ENCODE measurements around the gene SRGAP3. TPM values are rescaled to one million over a fixed set of nuclear protein-coding genes. Genes with fewer than 3 reads are reported as not detected.

SRGAP3 gene
- total RNA-seq, 5 donors from 2014 or later (not counting 1 experiment from before 2014, with no cell fraction given): 1.4 to 4.4 (median 2.8) TPM

- Histone ChIP-seq H3K4me1 (ENCODE audit: control insufficient read depth in 1 of 2, extremely low read depth in 1 of 2, insufficient read depth in 2 of 2, low read length in 2 of 2) (no peaks in the 10 kb centered on the region), H3K36me3 (ENCODE audit: control insufficient read depth in 2 of 2, extremely low read depth in 1 of 2, insufficient read depth in 1 of 2, low read length in 1 of 2) (no peaks in the 10 kb centered on the region), H3K4me3 (ENCODE audit: control insufficient read depth in 1 of 2, extremely low read depth in 1 of 2, low read length in 1 of 2) (no peak overlapping the region), H3K27me3 (replicated peaks in 1 of 2; ENCODE audit: control insufficient read depth in 2 of 2, extremely low read depth in 1 of 2, insufficient read depth in 2 of 2, low read length in 1 of 2) (no peaks in the 10 kb centered on the region), H3K9me3 (no peaks in the 10 kb centered on the region), H3K27ac (ENCODE audit: low read length) (no peak overlapping the region)
- WGBS (ENCODE audit: insufficient coverage): 92% methylated on average over 5 of the region's 8 CpGs
- Mint-ChIP-seq H3K4me1 (no peaks in the 10 kb centered on the region), H3K4me3 (no peak overlapping the region), H3K27me3 (no peaks in the 10 kb centered on the region), H3K36me3 (no peaks in the 10 kb centered on the region), H3K9me3 (no peaks in the 10 kb centered on the region), H3K27ac (no peak overlapping the region)
- POLR2A ChIA-PET: no interaction called here
- ATAC-seq (replicated peaks in 1 of 4): no peak
- CTCF ChIA-PET: no interaction called here
- DNase-seq: no peak
Observed at GRCh38 chr3:9217784-9218513, 31.5 kb downstream of the SRGAP3 start.

GRCh38 chr3:9216736-9217135, 32.7 kb downstream of the SRGAP3 start:
- POLR2A ChIA-PET: no interaction called here
- no peaks in the 10 kb centered on the region for H3K36me3 ChIP-seq (ENCODE audit: control insufficient read depth in 2 of 2, extremely low read depth in 1 of 2, insufficient read depth in 1 of 2, low read length in 1 of 2)
- H3K4me1 ChIP-seq (ENCODE audit: control insufficient read depth in 1 of 2, extremely low read depth in 1 of 2, insufficient read depth in 2 of 2, low read length in 2 of 2): no peaks in the 10 kb centered on the region
- Mint-ChIP-seq H3K4me3 (no peak overlapping the region), H3K27ac (no peak overlapping the region), H3K27me3 (no peaks in the 10 kb centered on the region), H3K4me1 (no peaks in the 10 kb centered on the region), H3K36me3 (no peaks in the 10 kb centered on the region), H3K9me3 (no peaks in the 10 kb centered on the region)
- ATAC-seq (replicated peaks in 1 of 4) (no peak), DNase-seq (no peak)
- no peaks in the 10 kb centered on the region for H3K9me3 ChIP-seq
- CTCF ChIA-PET: no interaction called here
- no peak overlapping the region for H3K27ac ChIP-seq (ENCODE audit: low read length)
- 88% methylated on average over 8 of the region's 14 CpGs for WGBS (ENCODE audit: insufficient coverage)
- no peaks in the 10 kb centered on the region for H3K27me3 ChIP-seq (replicated peaks in 1 of 2; ENCODE audit: control insufficient read depth in 2 of 2, extremely low read depth in 1 of 2, insufficient read depth in 2 of 2, low read length in 1 of 2)
- no peak overlapping the region for H3K4me3 ChIP-seq (ENCODE audit: control insufficient read depth in 1 of 2, extremely low read depth in 1 of 2, low read length in 1 of 2)

GRCh38 chr3:9214599-9214998, 34.8 kb downstream of the SRGAP3 start:
- H3K4me1 ChIP-seq (ENCODE audit: control insufficient read depth in 1 of 2, extremely low read depth in 1 of 2, insufficient read depth in 2 of 2, low read length in 2 of 2): no peaks in the 10 kb centered on the region
- H3K36me3 ChIP-seq (ENCODE audit: control insufficient read depth in 2 of 2, extremely low read depth in 1 of 2, insufficient read depth in 1 of 2, low read length in 1 of 2): no peaks in the 10 kb centered on the region
- ChIA-PET POLR2A (no interaction called here), CTCF (no interaction called here)
- no peak overlapping the region for H3K4me3 ChIP-seq (ENCODE audit: control insufficient read depth in 1 of 2, extremely low read depth in 1 of 2, low read length in 1 of 2)
- no peaks in the 10 kb centered on the region for H3K9me3 ChIP-seq
- Mint-ChIP-seq H3K27me3 (no peaks in the 10 kb centered on the region), H3K4me3 (no peak overlapping the region), H3K27ac (no peak overlapping the region), H3K36me3 (no peaks in the 10 kb centered on the region), H3K9me3 (no peaks in the 10 kb centered on the region), H3K4me1 (no peaks in the 10 kb centered on the region)
- WGBS (ENCODE audit: insufficient coverage): no CpG with 5 or more reads among the region's 2 CpGs
- H3K27ac ChIP-seq (ENCODE audit: low read length): no peak overlapping the region
- no peaks in the 10 kb centered on the region for H3K27me3 ChIP-seq (replicated peaks in 1 of 2; ENCODE audit: control insufficient read depth in 2 of 2, extremely low read depth in 1 of 2, insufficient read depth in 2 of 2, low read length in 1 of 2)
- ATAC-seq (replicated peaks in 1 of 4): no peak
- DNase-seq: no peak

- no peaks in the 10 kb centered on the region for H3K27me3 ChIP-seq (replicated peaks in 1 of 2; ENCODE audit: control insufficient read depth in 2 of 2, extremely low read depth in 1 of 2, insufficient read depth in 2 of 2, low read length in 1 of 2)
- ChIA-PET CTCF (no interaction called here), POLR2A (no interaction called here)
- Mint-ChIP-seq H3K4me1 (no peaks in the 10 kb centered on the region), H3K9me3 (no peaks in the 10 kb centered on the region), H3K36me3 (no peaks in the 10 kb centered on the region), H3K27me3 (no peaks in the 10 kb centered on the region), H3K27ac (no peak overlapping the region), H3K4me3 (no peak overlapping the region)
- no peaks in the 10 kb centered on the region for H3K9me3 ChIP-seq
- H3K4me1 ChIP-seq (ENCODE audit: control insufficient read depth in 1 of 2, extremely low read depth in 1 of 2, insufficient read depth in 2 of 2, low read length in 2 of 2): no peaks in the 10 kb centered on the region
- no peaks in the 10 kb centered on the region for H3K36me3 ChIP-seq (ENCODE audit: control insufficient read depth in 2 of 2, extremely low read depth in 1 of 2, insufficient read depth in 1 of 2, low read length in 1 of 2)
- no peak for ATAC-seq (replicated peaks in 1 of 4)
- 80% methylated on average over 1 of the region's 3 CpGs for WGBS (ENCODE audit: insufficient coverage)
- H3K27ac ChIP-seq (ENCODE audit: low read length): no peak overlapping the region
- no peak for DNase-seq
- no peak overlapping the region for H3K4me3 ChIP-seq (ENCODE audit: control insufficient read depth in 1 of 2, extremely low read depth in 1 of 2, low read length in 1 of 2)
Observed at GRCh38 chr3:9214185-9214584, 35.3 kb downstream of the SRGAP3 start.

GRCh38 chr3:9213019-9213634, 36.3 kb downstream of the SRGAP3 start:
- no peaks in the 10 kb centered on the region for H3K4me1 ChIP-seq (ENCODE audit: control insufficient read depth in 1 of 2, extremely low read depth in 1 of 2, insufficient read depth in 2 of 2, low read length in 2 of 2)
- Mint-ChIP-seq H3K9me3 (no peaks in the 10 kb centered on the region), H3K4me1 (no peaks in the 10 kb centered on the region), H3K36me3 (no peaks in the 10 kb centered on the region), H3K27me3 (no peaks in the 10 kb centered on the region), H3K27ac (no peak overlapping the region), H3K4me3 (no peak overlapping the region)
- ChIA-PET CTCF (no interaction called here), POLR2A (no interaction called here)
- H3K27me3 ChIP-seq (replicated peaks in 1 of 2; ENCODE audit: control insufficient read depth in 2 of 2, extremely low read depth in 1 of 2, insufficient read depth in 2 of 2, low read length in 1 of 2): no peaks in the 10 kb centered on the region
- 86% methylated on average over 4 of the region's 5 CpGs for WGBS (ENCODE audit: insufficient coverage)
- H3K4me3 ChIP-seq (ENCODE audit: control insufficient read depth in 1 of 2, extremely low read depth in 1 of 2, low read length in 1 of 2): no peak overlapping the region
- H3K27ac ChIP-seq (ENCODE audit: low read length): no peak overlapping the region
- H3K9me3 ChIP-seq: no peaks in the 10 kb centered on the region
- DNase-seq (no peak), ATAC-seq (replicated peaks in 1 of 4) (no peak)
- H3K36me3 ChIP-seq (ENCODE audit: control insufficient read depth in 2 of 2, extremely low read depth in 1 of 2, insufficient read depth in 1 of 2, low read length in 1 of 2): no peaks in the 10 kb centered on the region

- Histone ChIP-seq H3K27me3 (replicated peaks in 1 of 2; ENCODE audit: control insufficient read depth in 2 of 2, extremely low read depth in 1 of 2, insufficient read depth in 2 of 2, low read length in 1 of 2) (peaks cover 0 to 3% of the 10 kb centered on the region in 2 experiments), H3K9me3 (no peaks in the 10 kb centered on the region), H3K27ac (ENCODE audit: low read length) (no peak overlapping the region), H3K4me1 (ENCODE audit: control insufficient read depth in 1 of 2, extremely low read depth in 1 of 2, insufficient read depth in 2 of 2, low read length in 2 of 2) (no peaks in the 10 kb centered on the region), H3K36me3 (ENCODE audit: control insufficient read depth in 2 of 2, extremely low read depth in 1 of 2, insufficient read depth in 1 of 2, low read length in 1 of 2) (no peaks in the 10 kb centered on the region), H3K4me3 (ENCODE audit: control insufficient read depth in 1 of 2, extremely low read depth in 1 of 2, low read length in 1 of 2) (no peak overlapping the region)
- ChIA-PET CTCF (no interaction called here), POLR2A (no interaction called here)
- no peak overlapping the region for H3K27ac Mint-ChIP-seq
- 100% methylated on average over 1 of the region's 2 CpGs for WGBS (ENCODE audit: insufficient coverage)
- no peaks in the 10 kb centered on the region for H3K36me3 Mint-ChIP-seq
- H3K27me3 Mint-ChIP-seq: peaks cover 0 to under 1% of the 10 kb centered on the region in 2 donors
- no peak overlapping the region for H3K4me3 Mint-ChIP-seq
- no peaks in the 10 kb centered on the region for H3K9me3 Mint-ChIP-seq
- no peaks in the 10 kb centered on the region for H3K4me1 Mint-ChIP-seq
- ATAC-seq (replicated peaks in 1 of 4): no peak
- DNase-seq: no peak
Observed at GRCh38 chr3:9211155-9211950, 38.1 kb downstream of the SRGAP3 start.
